BLaER1 (cell line): Measurements from ENCODE around the gene HESX1.

Experiments
- H3K27ac ChIP-seq: shearing (Covaris generic); formaldehyde crosslinking; 2 replicates; pipeline ENCODE4 v1.8.1; 2022
- H3K27me3 ChIP-seq: shearing (Covaris generic); formaldehyde crosslinking; 2 replicates; pipeline ENCODE4 v1.8.1; 2022
- H3K36me3 ChIP-seq: shearing (Covaris generic); formaldehyde crosslinking; 2 replicates; pipeline ENCODE4 v1.8.1; 2022
- H3K4me1 ChIP-seq: shearing (Covaris generic); formaldehyde crosslinking; 2 replicates; pipeline ENCODE4 v1.8.1; 2022
- H3K4me2 ChIP-seq: shearing (Covaris generic); formaldehyde crosslinking; 2 replicates; pipeline ENCODE4 v1.8.1; 2022
- H3K4me3 ChIP-seq: shearing (Covaris generic); formaldehyde crosslinking; 2 replicates; pipeline ENCODE4 v1.8.1; 2022
- H3K9ac ChIP-seq: shearing (Covaris generic); formaldehyde crosslinking; 2 replicates; pipeline ENCODE4 v1.8.1; 2022
- H3K9me3 ChIP-seq: shearing (Covaris generic); formaldehyde crosslinking; 2 replicates; pipeline ENCODE4 v1.8.1; 2022
- H4K20me1 ChIP-seq: shearing (Covaris generic); formaldehyde crosslinking; 2 replicates; pipeline ENCODE4 v1.8.1; 2022
- Cebpa-rat ChIP-seq: shearing (Covaris generic); IDR thresholded peaks from 2 replicates; pipeline ENCODE4 v1.8.1; 2022

The HESX1 gene

DNA sequence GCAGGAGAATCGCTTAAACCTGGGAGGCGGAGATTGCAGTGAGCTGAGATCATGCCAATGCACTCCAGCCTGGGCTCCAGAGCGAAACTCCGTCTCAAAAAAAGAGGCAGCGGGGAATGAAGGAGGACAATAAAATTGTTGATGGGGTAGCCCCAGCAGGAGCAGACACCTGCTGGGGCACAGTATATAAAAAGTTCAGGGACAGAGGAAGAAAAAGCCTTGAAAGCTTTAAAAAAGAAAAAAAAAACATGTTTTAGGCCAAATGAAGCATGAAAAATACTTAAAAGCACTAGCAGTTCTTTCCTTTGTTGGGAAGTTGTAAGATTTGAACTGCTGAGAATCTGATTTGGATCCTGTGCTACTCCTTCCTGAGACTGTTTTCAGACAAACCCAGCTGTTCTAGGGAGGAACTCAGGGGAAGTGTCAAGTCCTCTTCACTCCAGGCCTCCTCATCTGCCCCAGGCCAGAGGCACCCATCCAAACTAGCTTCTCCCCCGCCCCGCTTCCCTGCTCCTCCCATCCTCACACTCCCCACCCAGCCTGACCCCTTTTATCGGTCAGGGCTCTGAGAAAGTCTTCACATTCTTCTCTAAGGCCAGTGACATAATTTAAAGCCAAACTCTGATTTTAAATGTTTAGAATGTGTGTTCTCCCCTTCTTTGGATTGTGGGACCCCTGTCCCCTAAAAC, 39.6 kb downstream of the HESX1 start:
- H3K27ac ChIP-seq = no peak overlapping the region

GRCh38 chr3:57158813-57159738, 40.7 kb downstream of the HESX1 start:
- Histone ChIP-seq H3K4me2 (peak overlapping the region; percentile 84), H3K9ac (no peak overlapping the region), H3K4me3 (no peak overlapping the region), H4K20me1 (peaks cover 7% of the 10 kb centered on the region; the same call in 1 of the 2 replicates), H3K9me3 (no peaks in the 10 kb centered on the region), H3K36me3 (no peaks in the 10 kb centered on the region), H3K4me1 (peaks cover 50% of the 10 kb centered on the region), H3K27me3 (peaks cover 33% of the 10 kb centered on the region), H3K27ac (no peak overlapping the region)
- no peak for TF ChIP-seq Cebpa-rat

More for the DNA sequence above, 39.6 kb downstream of the HESX1 start:
- Histone ChIP-seq H3K36me3 (no peaks in the 10 kb centered on the region), H3K4me3 (no peak overlapping the region), H3K9ac (no peak overlapping the region), H3K4me2 (peak overlapping the region; percentile 84), H3K27me3 (peaks cover 44% of the 10 kb centered on the region), H3K9me3 (no peaks in the 10 kb centered on the region), H4K20me1 (peaks cover 13% of the 10 kb centered on the region; the same call in 1 of the 2 replicates), H3K4me1 (peaks cover 50% of the 10 kb centered on the region)
- no peak for TF ChIP-seq Cebpa-rat

GRCh38 chr3:57158325-57158724, 41.5 kb downstream of the HESX1 start:
- peaks cover 26% of the 10 kb centered on the region for H3K27me3 ChIP-seq
- no peaks in the 10 kb centered on the region for H3K9me3 ChIP-seq
- no peak overlapping the region for H3K27ac ChIP-seq
- no peak overlapping the region for H3K4me3 ChIP-seq
- peak overlapping the region; percentile 84 for H3K4me2 ChIP-seq
- TF ChIP-seq Cebpa-rat = no peak
- H3K36me3 ChIP-seq = no peaks in the 10 kb centered on the region
- H3K9ac ChIP-seq = no peak overlapping the region
- H3K4me1 ChIP-seq = peaks cover 49% of the 10 kb centered on the region
- 0 out of 2 replicates have a peak, but pooled peaks cover 4% of the 10 kb centered on the region for H4K20me1 ChIP-seq

DNA sequence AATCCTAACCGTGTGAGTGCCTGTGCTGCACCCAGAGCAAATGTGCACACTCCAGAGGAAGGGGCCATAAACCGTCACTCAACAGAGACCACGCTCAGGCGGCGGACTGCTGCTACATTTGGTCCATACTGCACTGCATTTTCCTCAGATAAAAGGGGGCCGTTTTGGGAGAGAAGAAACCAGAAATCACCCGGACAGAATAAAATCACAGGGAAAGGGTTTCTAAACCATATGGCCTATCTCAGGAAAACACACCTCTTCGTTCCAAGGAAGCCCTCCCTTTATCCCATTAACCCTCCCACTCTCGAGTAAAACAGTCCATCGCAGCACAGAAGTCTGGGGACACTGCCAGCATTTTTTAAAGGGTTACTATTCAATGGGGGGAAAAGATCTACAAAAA, 42.2 kb downstream of the HESX1 start:
- Histone ChIP-seq H3K27ac (no peak overlapping the region), H3K4me1 (peaks cover 49% of the 10 kb centered on the region), H3K4me2 (0 out of 2 replicates have a peak overlapping the region, but pooled peaks have one; percentile 1), H3K36me3 (no peaks in the 10 kb centered on the region), H3K9me3 (no peaks in the 10 kb centered on the region), H3K9ac (no peak overlapping the region), H3K27me3 (peaks cover 18% of the 10 kb centered on the region), H3K4me3 (no peak overlapping the region), H4K20me1 (0 out of 2 replicates have a peak, but pooled peaks cover 4% of the 10 kb centered on the region)
- no peak for TF ChIP-seq Cebpa-rat

- 0 out of 2 replicates have a peak, but pooled peaks cover under 1% of the 10 kb centered on the region for H4K20me1 ChIP-seq
- no peak for TF ChIP-seq Cebpa-rat
- H3K27ac ChIP-seq = no peak overlapping the region
- peak overlapping the region; percentile 42 for H3K4me2 ChIP-seq
- no peak overlapping the region for H3K4me3 ChIP-seq
- H3K4me1 ChIP-seq = peaks cover 42% of the 10 kb centered on the region
- H3K36me3 ChIP-seq = no peaks in the 10 kb centered on the region
- no peak overlapping the region for H3K9ac ChIP-seq
- no peaks in the 10 kb centered on the region for H3K9me3 ChIP-seq
- H3K27me3 ChIP-seq = no peaks in the 10 kb centered on the region
These were observed 44.5 kb downstream of the HESX1 start for GRCh38 chr3:57155310-57155643.

- Histone ChIP-seq H3K27ac (no peak overlapping the region), H3K36me3 (no peaks in the 10 kb centered on the region)
These were observed 45.1 kb downstream of the HESX1 start for GRCh38 chr3:57154470-57155309.

GRCh38 chr3:57152151-57153143, 47.3 kb downstream of the HESX1 start:
- Histone ChIP-seq H3K36me3 (no peaks in the 10 kb centered on the region), H3K9me3 (no peaks in the 10 kb centered on the region), H4K20me1 (no peaks in the 10 kb centered on the region), H3K27ac (no peak overlapping the region), H3K4me3 (no peak overlapping the region), H3K27me3 (no peaks in the 10 kb centered on the region), H3K9ac (no peak overlapping the region), H3K4me2 (no peak overlapping the region), H3K4me1 (peaks cover 14% of the 10 kb centered on the region)
- no peak for TF ChIP-seq Cebpa-rat

More at GRCh38 chr3:57154470-57155309, 45.1 kb downstream of the HESX1 start:
- Histone ChIP-seq H3K9me3 (no peaks in the 10 kb centered on the region), H3K4me1 (peaks cover 37% of the 10 kb centered on the region), H4K20me1 (no peaks in the 10 kb centered on the region), H3K27me3 (no peaks in the 10 kb centered on the region), H3K4me3 (no peak overlapping the region), H3K4me2 (peak overlapping the region; percentile 42), H3K9ac (no peak overlapping the region)
- TF ChIP-seq Cebpa-rat = no peak

DNA sequence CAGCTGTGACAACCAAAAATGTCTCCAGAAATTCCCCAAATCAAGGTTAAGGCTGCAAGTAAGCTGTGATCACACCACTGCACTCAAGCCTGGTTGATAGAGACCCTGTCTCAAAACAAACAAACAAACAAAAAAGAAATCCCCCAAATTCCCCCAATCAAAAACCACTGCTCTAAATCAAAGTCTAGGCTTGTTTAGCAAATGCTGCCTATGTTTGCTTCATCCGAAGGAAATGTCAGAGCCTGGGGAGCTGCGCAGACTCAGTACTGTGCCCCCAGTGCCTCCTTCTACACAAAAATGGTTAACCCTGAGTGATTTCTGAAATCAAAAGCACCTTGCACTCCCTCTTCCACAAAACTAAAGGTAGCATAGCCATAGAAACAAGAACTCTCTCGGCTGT, 48.0 kb downstream of the HESX1 start:
- no peak overlapping the region for H3K4me3 ChIP-seq
- peaks cover 11% of the 10 kb centered on the region for H3K4me1 ChIP-seq
- no peaks in the 10 kb centered on the region for H4K20me1 ChIP-seq
- no peak overlapping the region for H3K27ac ChIP-seq
- no peaks in the 10 kb centered on the region for H3K27me3 ChIP-seq
- no peaks in the 10 kb centered on the region for H3K9me3 ChIP-seq
- no peak overlapping the region for H3K4me2 ChIP-seq
- H3K9ac ChIP-seq = no peak overlapping the region
- no peak for TF ChIP-seq Cebpa-rat
- H3K36me3 ChIP-seq = no peaks in the 10 kb centered on the region
